Activated naive CD4-positive, alpha-beta T cell treated with anti-CD3 and anti-CD28 coated beads for 36 hours (primary cell): ENCODE data around the gene SP110. TPM values are rescaled to one million over a fixed set of nuclear protein-coding genes. Genes with fewer than 3 reads are reported as not detected.
A peak's percentile ranks its signal among the peaks of the same experiment; 100 is the strongest.

ENCODE experiments used
- CTCF ChIA-PET: fragments of 350-600 bp; sonication (Branson Sonifier 250); formaldehyde crosslinking; loops from one replicate; lab custom pipeline; 2021; ENCODE audit warnings: antibody characterized with exemption; lab: Charles Lee
- DNase-seq: peaks from one replicate; pipeline ENCODE4 v3.0.0-alpha.2; 2020
- H3K27ac Mint-ChIP-seq: one replicate; pipeline ENCODE4 v1.8.0; 2021; ENCODE audit warnings: mild to moderate bottlenecking, mixed read lengths
- H3K27me3 Mint-ChIP-seq: one replicate; pipeline ENCODE4 v1.8.0; 2021; ENCODE audit warnings: low read depth, mixed read lengths
- H3K36me3 Mint-ChIP-seq: one replicate; pipeline ENCODE4 v1.8.0; 2021; ENCODE audit warnings: low read depth, mixed read lengths
- H3K4me1 Mint-ChIP-seq: one replicate; pipeline ENCODE4 v1.8.0; 2021; ENCODE audit warnings: low read depth, mixed read lengths
- H3K4me3 Mint-ChIP-seq: one replicate; pipeline ENCODE4 v1.8.0; 2021; ENCODE audit warnings: mild to moderate bottlenecking, moderate library complexity, mixed read lengths
- H3K9me3 Mint-ChIP-seq: one replicate; pipeline ENCODE4 v1.8.0; 2021; ENCODE audit warnings: mixed read lengths
- intact Hi-C: fragments of 100-400 bp; cut with micrococcal nuclease; formaldehyde crosslinking; loops from one replicate; pipeline ENCODE4 v1.15.1; 2023
- total RNA-seq, 2 experiments: library from RNA; stranded (reverse); gene quantifications; one replicate each; pipeline ENCODE4 v1.2.3, GENCODE V29; 2021

Gene SP110
- total RNA-seq, 2 experiments from 2014 or later, result 85.3 to 88.8 TPM

DNA sequence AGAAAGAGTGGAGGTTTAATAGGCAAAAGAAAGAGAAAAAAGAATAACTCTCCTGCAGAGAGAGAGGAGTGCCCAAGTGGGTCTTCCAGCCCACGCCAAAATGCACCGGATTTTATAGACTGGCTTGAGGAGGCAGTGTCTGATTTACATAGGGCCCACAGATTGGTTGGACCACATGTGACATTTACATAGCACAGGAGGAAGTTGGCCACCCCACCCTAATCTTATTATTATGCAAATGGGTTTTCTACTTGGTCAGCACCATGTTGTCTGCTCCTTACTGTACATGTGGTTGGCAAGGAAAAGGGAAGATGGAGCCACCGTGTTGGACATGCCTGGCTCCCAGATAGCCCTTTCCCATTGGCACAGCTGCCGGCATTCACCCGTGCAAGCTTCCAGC lies 56.8 kb downstream of the SP110 start:
- H3K36me3 Mint-ChIP-seq, result peaks cover 10% of the 10 kb centered on the region
- no peaks in the 10 kb centered on the region for H3K4me1 Mint-ChIP-seq
- no peaks in the 10 kb centered on the region for H3K27me3 Mint-ChIP-seq
- H3K27ac Mint-ChIP-seq, result peak overlapping the region; percentile 28
- no peak for DNase-seq
- CTCF ChIA-PET, result interaction anchor here (2.3 kb wide), 1 partner anchor 155 kb away, joined by 7 read pairs; no protein-coding TSS in a partner anchor
- intact Hi-C loops, result no loop called here
- no peaks in the 10 kb centered on the region for H3K9me3 Mint-ChIP-seq
- no peak overlapping the region for H3K4me3 Mint-ChIP-seq

DNA sequence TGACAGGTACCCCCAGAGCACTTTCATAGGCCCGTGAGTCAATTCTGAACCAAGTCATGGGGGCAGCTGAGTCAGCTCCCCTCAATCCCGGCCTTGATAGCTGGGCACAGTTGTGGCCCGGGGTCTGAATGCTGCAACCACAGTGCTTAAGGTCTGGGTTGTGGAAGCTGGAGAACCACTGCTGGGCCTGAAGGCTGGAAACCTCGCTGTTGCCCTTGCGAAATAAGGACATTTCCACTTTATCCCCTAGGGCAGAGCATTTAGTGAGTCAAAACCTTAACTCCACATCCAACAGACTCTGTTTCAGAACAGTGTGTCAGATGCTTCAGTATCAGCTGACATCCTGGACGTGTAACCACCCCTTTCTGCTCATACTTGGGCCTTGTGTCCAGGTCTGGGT lies 58.6 kb downstream of the SP110 start:
- no peaks in the 10 kb centered on the region for H3K4me1 Mint-ChIP-seq
- CTCF ChIA-PET, result interaction anchor here (0.6 to 5.7 kb wide), 10 partner anchors 14 to 437 kb away, joined by 3 to 46 read pairs (median 3); partner anchors contain the start of gene SLC16A14
- no peaks in the 10 kb centered on the region for H3K9me3 Mint-ChIP-seq
- DNase-seq, result no peak
- no peak overlapping the region for H3K4me3 Mint-ChIP-seq
- no peaks in the 10 kb centered on the region for H3K27me3 Mint-ChIP-seq
- peaks cover 4% of the 10 kb centered on the region for H3K36me3 Mint-ChIP-seq
- H3K27ac Mint-ChIP-seq, result no peak overlapping the region
- intact Hi-C loops, result loop anchor here (2.0 kb wide), 1 partner anchor 450 kb away; no protein-coding TSS in a partner anchor

DNA sequence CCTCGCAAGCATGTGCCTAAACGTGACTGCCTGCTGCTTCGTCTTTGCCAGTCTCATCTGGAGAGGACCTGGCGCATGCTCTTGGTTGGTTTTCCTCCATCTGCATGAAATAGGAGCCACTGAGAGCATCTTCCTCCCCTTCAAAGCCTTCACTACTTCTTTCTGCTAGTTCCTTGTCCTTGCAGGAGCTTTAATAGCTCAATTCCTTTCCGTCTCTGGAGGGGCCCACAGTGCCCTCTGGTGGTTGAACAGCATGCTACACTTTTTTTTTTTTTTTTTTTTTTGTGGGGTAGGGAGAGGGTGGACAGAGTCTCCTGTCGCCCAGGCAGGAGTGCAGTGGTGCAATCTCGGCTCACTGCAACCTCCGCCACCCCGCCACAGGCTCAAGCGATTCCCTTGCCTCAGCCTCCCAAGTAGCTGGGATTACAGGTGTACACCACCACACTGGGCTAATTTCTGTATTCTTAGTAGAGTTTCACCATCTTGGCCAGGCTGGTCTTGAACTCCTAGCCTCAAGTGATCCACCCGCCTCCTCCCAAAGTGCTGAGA lies 59.6 kb downstream of the SP110 start:
- H3K4me1 Mint-ChIP-seq, result peaks cover 3% of the 10 kb centered on the region
- CTCF ChIA-PET, result interaction anchor here (0.5 to 5.7 kb wide), 33 partner anchors 9 to 682 kb away, joined by 3 to 46 read pairs (median 4); partner anchors contain the start of gene SLC16A14
- no peak overlapping the region for H3K27ac Mint-ChIP-seq
- no peaks in the 10 kb centered on the region for H3K27me3 Mint-ChIP-seq
- no peak overlapping the region for H3K4me3 Mint-ChIP-seq
- H3K36me3 Mint-ChIP-seq, result peaks cover 4% of the 10 kb centered on the region
- DNase-seq, result peak; percentile 66
- intact Hi-C loops, result loop anchor here (1.0 to 2.0 kb wide), 5 partner anchors 93 to 451 kb away; no protein-coding TSS in a partner anchor
- no peaks in the 10 kb centered on the region for H3K9me3 Mint-ChIP-seq

DNA sequence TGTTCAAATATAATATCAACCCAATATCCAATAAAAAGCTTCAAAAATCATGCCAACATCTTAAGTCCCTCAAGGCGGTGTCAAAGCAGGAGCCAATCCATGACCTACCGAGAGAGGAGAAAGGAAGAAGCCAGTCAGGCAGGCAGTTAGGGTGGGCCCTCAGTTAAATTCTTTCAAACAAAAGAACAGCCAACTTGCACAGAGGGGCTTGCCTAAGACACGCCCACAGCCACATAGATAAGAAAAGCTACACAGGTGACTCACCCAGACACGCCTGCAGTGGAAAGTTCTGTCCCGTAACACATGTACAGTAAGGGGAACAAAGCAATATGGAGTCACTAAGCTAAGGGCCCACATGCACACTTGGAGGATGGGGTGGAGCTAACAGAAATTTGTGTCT lies 61.3 kb downstream of the SP110 start:
- peaks cover under 1% of the 10 kb centered on the region for H3K36me3 Mint-ChIP-seq
- H3K4me1 Mint-ChIP-seq, result peaks cover 3% of the 10 kb centered on the region
- H3K4me3 Mint-ChIP-seq, result no peak overlapping the region
- CTCF ChIA-PET, result interaction anchor here (0.5 to 5.7 kb wide), 10 partner anchors 11 to 580 kb away, joined by 3 to 46 read pairs (median 8); partner anchors contain the start of gene SLC16A14
- no peaks in the 10 kb centered on the region for H3K9me3 Mint-ChIP-seq
- intact Hi-C loops, result no loop called here
- no peaks in the 10 kb centered on the region for H3K27me3 Mint-ChIP-seq
- no peak overlapping the region for H3K27ac Mint-ChIP-seq
- no peak for DNase-seq

DNA sequence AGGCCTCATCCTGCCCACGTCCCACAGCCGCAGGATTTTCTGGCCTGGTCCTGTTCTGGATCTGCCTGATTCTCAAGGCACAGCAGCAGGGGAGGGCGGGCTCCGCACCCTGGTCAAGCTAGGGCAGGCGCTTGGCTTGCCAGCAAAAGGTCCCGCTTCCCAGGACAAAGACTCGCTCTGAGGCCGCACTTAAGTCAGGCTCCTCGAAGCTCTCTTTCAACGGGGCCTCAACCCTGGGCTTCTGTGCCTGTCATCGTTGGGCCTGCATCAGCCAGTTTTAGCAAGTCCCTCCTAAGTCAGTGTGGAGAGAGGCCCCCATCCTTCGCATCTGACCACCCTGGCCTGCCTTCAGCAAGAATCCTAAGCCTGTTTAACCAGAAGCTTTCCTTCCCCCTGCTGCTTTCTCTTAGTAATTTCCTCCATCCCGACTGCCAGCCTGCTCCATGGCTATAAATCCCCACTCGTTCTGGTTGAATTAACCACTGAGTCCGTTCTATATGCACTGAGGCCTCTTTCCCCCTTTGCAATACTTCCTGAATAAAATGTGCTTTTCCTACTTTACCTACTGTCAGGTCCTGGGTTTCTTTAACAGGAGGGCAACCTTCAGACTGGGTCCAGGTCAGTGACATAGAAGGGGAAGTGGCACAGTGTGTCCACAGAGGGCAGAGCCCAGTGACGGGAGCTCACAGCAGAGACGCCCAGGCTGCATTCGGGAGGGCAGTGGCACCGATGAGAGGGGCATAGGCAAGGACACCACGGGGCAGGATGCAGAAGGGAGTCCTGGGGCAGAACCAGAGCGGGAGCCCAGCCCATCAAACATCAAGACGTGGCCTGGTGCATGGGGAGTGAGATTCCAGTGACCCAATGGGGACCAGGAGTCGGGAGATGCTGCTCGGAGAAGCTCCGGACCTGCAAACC lies 62.7 kb downstream of the SP110 start:
- Mint-ChIP-seq H3K4me3 (no peak overlapping the region), H3K27ac (no peak overlapping the region), H3K36me3 (no peaks in the 10 kb centered on the region), H3K4me1 (peaks cover 3% of the 10 kb centered on the region), H3K9me3 (peaks cover 2% of the 10 kb centered on the region), H3K27me3 (no peaks in the 10 kb centered on the region)
- intact Hi-C loops, result no loop called here
- CTCF ChIA-PET, result interaction anchor here (3.8 to 5.7 kb wide), 2 partner anchors 89 to 149 kb away, joined by 37 to 46 read pairs; partner anchors contain the start of gene SLC16A14
- no peak for DNase-seq

DNA sequence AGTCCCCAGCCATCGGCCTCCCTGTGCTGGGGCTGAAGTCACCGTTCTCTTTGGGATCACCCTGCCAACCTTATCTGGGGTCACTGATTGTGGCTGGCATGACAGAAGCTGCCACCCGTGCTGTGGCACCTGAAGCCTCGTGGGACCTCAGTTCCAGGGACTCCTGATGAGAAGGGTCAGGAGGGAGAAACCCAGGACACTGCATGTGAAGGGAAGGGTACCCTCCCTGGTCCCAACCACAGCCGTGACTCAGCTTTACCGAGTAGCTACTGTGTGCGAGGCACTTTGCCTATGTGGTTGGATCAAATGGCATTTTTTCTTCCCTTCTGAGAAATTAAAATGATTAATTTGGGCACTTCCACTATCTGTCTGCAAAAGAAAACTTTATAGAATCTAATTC lies 64.4 kb downstream of the SP110 start:
- Mint-ChIP-seq H3K4me3 (no peak overlapping the region), H3K36me3 (no peaks in the 10 kb centered on the region), H3K9me3 (peaks cover 2% of the 10 kb centered on the region), H3K27me3 (no peaks in the 10 kb centered on the region), H3K27ac (no peak overlapping the region), H3K4me1 (peaks cover 3% of the 10 kb centered on the region)
- peak; percentile 56 for DNase-seq
- intact Hi-C loops, result no loop called here
- CTCF ChIA-PET, result no interaction called here

DNA sequence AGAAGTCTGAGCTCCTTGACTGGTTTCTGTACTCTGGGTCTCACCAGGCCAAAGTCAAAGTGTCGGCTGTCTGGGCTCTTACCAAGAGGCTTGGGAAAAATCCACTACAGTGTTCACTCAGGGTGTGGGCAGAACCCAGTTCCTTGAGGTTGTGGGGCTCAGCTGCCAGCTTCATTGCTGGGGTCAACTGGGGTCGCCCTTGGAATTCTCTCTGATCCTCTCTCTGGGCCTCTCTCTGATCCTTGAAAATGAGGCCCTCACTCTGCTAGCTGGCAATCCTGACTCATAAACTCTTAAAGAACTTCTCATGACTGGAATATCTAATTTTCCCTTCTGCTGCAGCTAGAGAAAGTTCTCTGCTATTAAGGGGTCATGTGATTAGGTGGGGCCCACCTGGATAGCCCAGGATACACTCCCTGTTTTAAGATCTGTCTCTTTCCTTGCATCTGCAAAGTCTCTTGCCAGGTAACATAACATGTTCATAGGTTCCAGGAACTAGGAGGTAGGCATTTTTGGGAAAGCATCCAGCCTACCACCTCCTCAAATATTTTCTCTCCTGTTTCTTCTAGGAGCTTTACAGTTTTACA lies 66.3 kb downstream of the SP110 start:
- Mint-ChIP-seq H3K27ac (no peak overlapping the region), H3K27me3 (no peaks in the 10 kb centered on the region), H3K36me3 (no peaks in the 10 kb centered on the region), H3K9me3 (peaks cover 2% of the 10 kb centered on the region), H3K4me1 (peaks cover 3% of the 10 kb centered on the region), H3K4me3 (no peak overlapping the region)
- intact Hi-C loops, result no loop called here
- CTCF ChIA-PET, result interaction anchor here (0.6 kb wide), 2 partner anchors 207 to 457 kb away, joined by 3 read pairs; no protein-coding TSS in a partner anchor
- DNase-seq, result no peak

DNA sequence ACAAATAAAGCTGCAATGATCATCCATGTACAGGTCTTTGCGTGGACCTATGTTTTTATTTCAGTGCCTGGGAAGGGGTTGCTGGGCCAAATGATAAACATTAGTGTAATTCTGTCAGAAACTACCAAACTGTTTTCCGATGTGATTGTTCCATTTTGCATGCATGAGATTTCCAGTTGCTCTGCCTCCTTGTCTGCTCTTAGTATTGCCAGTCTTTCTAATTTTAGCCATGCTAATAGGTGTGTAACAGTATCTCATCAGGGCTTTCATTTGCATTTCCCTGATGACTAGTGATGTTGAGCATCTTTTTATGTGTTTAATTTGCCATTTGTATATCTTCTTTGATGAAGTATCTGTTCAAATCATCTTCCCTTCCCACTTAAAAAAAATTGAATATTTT lies 67.5 kb downstream of the SP110 start:
- Mint-ChIP-seq H3K27me3 (no peaks in the 10 kb centered on the region), H3K27ac (no peak overlapping the region), H3K9me3 (peaks cover 2% of the 10 kb centered on the region), H3K36me3 (no peaks in the 10 kb centered on the region), H3K4me3 (no peak overlapping the region), H3K4me1 (peaks cover 3% of the 10 kb centered on the region)
- DNase-seq, result no peak
- intact Hi-C loops, result no loop called here
- CTCF ChIA-PET, result interaction anchor here (0.9 kb wide), 1 partner anchor 86 kb away, joined by 9 read pairs; no protein-coding TSS in a partner anchor

DNA sequence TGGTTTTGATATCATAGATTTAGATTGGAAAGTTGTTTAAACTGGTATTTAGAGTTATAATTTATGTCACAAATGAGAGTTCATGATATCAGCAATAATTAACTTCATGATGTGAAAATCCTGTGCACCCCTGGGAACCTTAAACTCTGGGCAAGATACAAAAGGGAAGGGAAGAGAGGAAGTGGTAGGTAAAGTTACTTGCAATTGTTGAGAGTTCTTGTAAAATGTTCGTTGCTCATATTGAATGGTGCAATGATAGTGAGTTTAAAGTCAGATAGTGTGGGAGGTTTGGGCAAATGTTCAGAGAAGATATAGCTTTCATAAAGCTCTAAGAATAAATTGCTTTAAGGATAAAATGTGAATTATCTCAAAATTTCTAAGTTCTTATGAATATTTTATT lies 75.4 kb downstream of the SP110 start:
- no peak for DNase-seq
- Mint-ChIP-seq H3K36me3 (no peaks in the 10 kb centered on the region), H3K4me3 (no peak overlapping the region), H3K9me3 (peaks cover 9% of the 10 kb centered on the region), H3K4me1 (no peaks in the 10 kb centered on the region), H3K27me3 (no peaks in the 10 kb centered on the region), H3K27ac (no peak overlapping the region)
- CTCF ChIA-PET, result no interaction called here
- intact Hi-C loops, result no loop called here

DNA sequence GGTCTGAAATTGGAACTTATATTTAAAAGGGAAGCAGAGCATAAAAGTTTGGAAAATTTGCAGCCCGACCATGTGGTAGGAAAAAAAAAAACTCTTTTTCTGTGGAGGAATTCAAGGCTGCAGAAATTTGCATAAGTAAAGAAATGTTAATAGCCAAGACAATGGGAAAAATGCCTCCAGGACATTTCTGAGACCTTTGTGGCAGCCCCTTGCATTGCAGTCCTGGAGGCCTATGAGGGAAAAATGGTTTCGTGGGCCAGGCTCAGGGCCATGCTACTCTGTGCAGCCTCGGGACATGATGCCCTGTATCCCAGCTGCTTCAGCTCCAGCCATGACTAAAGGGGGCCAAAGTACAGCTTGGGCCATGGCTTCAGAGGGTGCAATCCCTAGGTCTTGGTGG lies 79.1 kb downstream of the SP110 start:
- peaks cover 9% of the 10 kb centered on the region for H3K9me3 Mint-ChIP-seq
- DNase-seq, result no peak
- CTCF ChIA-PET, result no interaction called here
- H3K36me3 Mint-ChIP-seq, result no peaks in the 10 kb centered on the region
- intact Hi-C loops, result no loop called here
- H3K27ac Mint-ChIP-seq, result no peak overlapping the region
- H3K4me3 Mint-ChIP-seq, result no peak overlapping the region
- H3K27me3 Mint-ChIP-seq, result no peaks in the 10 kb centered on the region
- H3K4me1 Mint-ChIP-seq, result no peaks in the 10 kb centered on the region

DNA sequence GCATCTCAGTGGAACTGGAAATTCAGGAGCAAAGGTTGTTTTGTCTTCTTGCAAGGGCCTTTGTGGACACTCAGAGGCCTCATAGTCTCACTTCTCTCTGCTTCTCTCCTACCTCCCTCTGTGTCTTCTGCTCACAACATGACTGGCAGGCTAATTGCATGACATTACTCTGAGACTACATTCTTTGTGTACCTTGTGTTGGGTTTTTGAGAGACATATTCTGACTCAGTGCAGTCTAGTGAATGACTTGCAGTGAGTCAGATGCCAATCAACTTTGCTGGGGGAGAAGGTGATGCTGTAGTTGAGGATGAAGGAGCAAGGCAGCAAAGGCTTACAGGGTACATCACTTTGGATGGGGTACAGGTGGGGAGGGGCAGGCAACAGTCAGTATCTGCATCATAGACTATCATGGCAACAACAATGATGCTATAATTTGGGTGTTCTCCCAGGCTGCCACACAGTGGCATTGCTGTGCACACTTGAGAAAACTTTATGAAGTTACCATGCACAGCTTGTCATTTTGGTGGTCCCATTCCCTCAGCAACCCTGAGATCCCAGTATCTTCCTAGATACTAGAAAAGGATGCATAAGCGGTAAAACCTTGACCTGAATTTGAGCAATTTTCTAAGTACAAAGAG lies 81.8 kb downstream of the SP110 start:
- Mint-ChIP-seq H3K36me3 (no peaks in the 10 kb centered on the region), H3K27me3 (no peaks in the 10 kb centered on the region), H3K9me3 (peaks cover 9% of the 10 kb centered on the region), H3K27ac (no peak overlapping the region), H3K4me3 (no peak overlapping the region), H3K4me1 (no peaks in the 10 kb centered on the region)
- intact Hi-C loops, result no loop called here
- no peak for DNase-seq
- CTCF ChIA-PET, result no interaction called here

DNA sequence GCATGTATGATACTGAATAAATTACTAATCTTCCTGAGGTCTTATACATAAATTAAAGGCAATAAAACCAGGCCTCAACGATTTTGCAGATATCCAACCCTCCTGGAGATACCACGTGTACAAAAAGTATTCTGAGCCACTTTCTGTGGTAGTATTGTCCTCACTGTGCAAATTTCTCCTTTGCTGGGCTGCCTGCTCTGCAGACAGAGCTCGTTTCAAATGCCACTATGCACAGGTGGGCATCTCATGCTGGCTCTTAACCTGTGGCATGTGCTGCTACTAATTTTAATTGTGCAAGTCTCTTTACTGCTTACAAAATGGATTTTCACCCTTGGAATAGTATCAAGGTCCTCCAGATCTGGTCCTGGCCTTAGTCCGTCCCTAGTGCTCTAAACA lies 84.7 kb downstream of the SP110 start:
- no peak overlapping the region for H3K4me3 Mint-ChIP-seq
- intact Hi-C loops, result no loop called here
- no peak overlapping the region for H3K27ac Mint-ChIP-seq
- H3K27me3 Mint-ChIP-seq, result no peaks in the 10 kb centered on the region
- CTCF ChIA-PET, result no interaction called here
- no peaks in the 10 kb centered on the region for H3K4me1 Mint-ChIP-seq
- H3K36me3 Mint-ChIP-seq, result no peaks in the 10 kb centered on the region
- DNase-seq, result no peak
- H3K9me3 Mint-ChIP-seq, result peaks cover 3% of the 10 kb centered on the region
